HG02884 (cell line): ENCODE data around the gene ABCG1.

Experiments used
- ATAC-seq: cut with Tn5 transposase; IDR thresholded peaks from one replicate; pipeline ENCODE4 v1.9.1; 2021; ENCODE audit warnings: mild to moderate bottlenecking, moderate library complexity; ENCODE audit not compliant: unreplicated experiment

Gene ABCG1

GRCh38 chr21:42214081-42214750 is 4.7 kb upstream of the ABCG1 start:
- ATAC-seq, result no peak

DNA sequence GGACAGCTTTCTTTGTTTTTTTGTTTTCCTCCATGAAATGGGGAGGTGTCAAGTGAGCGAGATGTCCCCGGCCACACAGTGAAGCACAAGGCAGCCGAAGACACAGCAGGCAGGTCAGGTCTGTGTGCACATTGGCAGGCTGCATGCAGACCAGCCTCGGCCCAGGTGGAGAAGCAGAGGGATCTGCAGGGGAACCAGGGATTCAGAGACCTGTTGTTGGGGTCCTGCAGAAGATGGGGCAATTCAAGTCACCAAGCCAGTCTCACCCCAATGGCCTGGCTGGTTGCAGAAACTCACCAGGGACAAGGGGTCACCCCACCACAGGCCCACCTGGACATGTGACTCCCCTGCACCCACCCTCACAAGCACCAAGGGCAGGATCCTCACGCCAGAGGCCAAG is 4.0 kb upstream of the ABCG1 start:
- ATAC-seq, result no peak

- ATAC-seq, result no peak
These were observed 2.8 kb upstream of the ABCG1 start for GRCh38 chr21:42215942-42216725.

- no peak for ATAC-seq
These were observed 2.0 kb upstream of the ABCG1 start for GRCh38 chr21:42216726-42217572.

- ATAC-seq, result no peak
These were observed 732 bp downstream of the ABCG1 start for GRCh38 chr21:42219606-42220137.

- ATAC-seq, result no peak
These were observed 1.3 kb downstream of the ABCG1 start for GRCh38 chr21:42220138-42220701.

GRCh38 chr21:42221581-42222345 is 2.8 kb downstream of the ABCG1 start:
- ATAC-seq, result no peak

DNA sequence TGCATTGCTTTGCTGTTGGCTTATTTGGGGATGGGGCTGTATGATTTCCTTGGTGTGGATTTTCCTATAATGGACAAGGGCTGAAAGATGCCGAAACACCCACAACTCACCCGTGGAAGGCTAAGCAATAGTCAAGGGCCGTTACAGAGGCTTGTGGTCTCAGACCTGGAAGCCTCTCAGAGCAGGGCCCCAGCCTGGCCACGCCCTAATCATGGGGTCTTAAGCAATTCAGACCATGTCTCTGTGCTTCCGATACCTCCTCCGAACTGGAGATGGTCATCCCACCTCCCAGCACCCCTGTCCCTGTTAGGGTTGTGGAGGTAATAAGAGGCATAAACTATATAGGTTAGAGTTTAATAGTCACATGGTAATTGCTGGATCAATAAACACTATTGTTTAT is 3.4 kb downstream of the ABCG1 start:
- no peak for ATAC-seq

DNA sequence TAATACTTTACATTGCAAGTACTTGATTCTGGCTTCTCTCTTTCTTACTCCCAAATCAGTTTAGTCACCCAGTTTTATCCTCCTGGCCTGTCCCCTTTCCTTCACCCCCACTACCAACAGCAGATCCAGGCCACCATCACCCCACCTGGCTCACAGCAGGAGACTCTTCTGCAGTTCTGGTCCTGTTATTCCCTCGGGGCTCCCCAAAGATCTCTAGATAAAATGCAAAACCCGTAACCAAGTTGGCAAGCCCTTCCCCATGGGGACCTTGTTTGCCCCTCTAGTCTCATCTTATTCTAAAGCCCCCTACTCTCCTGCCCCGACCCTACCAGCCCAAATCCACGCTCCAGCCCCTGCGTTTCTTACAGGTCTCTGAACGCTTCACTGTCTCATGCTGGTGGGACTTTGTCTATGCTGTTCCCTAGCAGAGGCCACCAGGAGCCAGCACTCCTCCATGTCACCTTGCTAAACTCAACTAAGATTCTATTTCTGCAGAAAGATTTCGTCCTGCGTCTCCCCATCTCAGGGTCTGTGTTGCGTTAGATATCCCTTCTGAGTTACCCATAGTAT is 4.0 kb downstream of the ABCG1 start:
- ATAC-seq, result no peak

DNA sequence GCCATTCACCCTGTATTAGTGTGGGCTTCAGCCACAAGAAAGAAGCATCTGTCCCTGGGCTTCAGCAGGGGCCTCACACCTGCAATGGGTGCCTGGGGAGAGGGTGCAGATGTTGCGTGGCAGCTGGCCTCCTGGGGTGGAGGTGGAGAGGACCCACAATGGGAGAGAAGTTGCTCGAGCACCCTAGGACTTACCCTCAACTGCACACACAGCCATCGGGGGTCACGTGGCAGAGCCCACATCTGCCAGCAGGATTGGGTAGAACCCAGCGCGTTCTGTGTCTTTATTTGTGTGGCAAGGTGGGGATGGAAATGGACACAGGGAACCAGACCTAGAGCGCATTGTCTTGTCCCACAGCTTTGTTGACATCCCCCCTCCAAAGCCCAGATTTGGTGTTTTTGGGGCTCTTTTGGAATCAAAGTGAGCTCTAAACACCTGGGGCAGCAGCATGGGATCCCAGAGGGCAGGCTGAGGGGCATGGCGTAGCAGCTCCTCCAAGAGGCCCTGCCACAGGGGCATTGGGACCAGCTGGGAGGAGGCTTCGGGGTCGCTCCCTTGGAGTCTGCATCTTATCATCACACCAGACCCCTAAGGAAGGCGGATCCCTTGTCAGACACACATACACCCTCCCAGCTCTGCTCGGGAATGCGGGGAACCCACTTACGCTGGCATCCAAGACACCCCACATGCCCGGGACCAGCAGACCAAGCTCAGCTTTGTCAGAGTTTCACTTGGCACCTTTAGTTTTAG is 5.1 kb downstream of the ABCG1 start:
- ATAC-seq, result no peak

DNA sequence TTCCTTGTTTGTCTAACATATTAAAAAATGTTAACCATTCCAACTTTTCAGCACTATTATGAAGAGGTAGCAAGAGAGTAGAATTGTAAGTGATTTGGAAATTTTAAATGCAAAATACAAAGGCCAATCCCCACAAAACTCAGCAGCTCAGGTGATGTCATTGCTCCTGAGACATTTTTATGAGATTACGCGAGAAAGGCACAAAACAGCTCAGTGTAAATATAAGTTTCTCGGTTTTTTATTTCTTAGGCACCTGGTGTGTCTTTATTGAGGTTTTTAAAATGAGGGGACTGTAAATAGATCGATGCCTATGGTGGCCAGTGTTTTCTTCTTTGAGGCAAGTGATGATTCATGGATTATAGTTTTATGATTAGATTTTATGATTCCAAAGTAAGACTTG is 6.1 kb downstream of the ABCG1 start:
- no peak for ATAC-seq

DNA sequence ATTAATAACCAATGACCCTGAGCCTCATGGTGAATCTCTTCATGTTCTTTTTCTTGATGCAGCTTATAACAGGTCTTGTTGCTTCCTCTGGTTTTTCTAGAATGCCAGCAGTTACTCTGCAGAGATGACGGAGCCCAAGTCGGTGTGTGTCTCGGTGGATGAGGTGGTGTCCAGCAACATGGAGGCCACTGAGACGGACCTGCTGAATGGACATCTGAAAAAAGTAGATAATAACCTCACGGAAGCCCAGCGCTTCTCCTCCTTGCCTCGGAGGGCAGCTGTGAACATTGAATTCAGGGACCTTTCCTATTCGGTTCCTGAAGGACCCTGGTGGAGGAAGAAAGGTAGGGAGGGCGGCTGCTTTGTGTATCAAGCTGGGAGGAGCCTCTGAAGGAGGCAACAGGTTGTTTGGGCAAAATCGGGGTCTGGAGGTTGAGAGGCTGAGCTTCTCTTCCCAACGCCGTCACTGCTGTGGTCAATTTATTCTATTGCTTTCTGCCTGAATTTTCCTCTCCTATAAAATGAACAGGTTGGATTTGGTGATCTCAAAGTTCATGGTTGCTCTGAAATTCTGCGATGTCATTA is 6.7 kb downstream of the ABCG1 start:
- no peak for ATAC-seq

DNA sequence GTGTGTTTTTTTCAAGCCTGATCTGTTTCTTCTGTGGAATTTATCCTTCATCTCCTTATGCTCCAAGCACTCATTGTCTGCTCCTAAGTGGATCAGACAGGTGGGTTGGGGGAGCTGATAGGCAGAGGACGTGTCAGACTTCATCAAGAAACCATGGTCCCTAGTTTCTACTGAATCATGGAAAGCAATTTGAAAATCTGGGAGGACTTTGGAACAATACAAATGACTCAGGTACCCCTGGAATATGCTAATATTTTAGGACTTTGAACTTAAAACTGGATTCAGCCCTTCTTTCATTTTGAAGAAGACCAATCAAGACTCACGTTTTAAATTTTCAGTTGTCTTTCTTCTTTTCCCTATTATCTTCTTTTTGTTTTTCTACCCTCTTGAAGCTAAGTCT is 7.7 kb downstream of the ABCG1 start:
- ATAC-seq, result no peak

- peak; percentile 85 for ATAC-seq
These were observed 9.2 kb downstream of the ABCG1 start for GRCh38 chr21:42227909-42228708.

GRCh38 chr21:42228709-42229220 is 9.8 kb downstream of the ABCG1 start:
- no peak for ATAC-seq

GRCh38 chr21:42229676-42230075 is 10.7 kb downstream of the ABCG1 start:
- no peak for ATAC-seq

DNA sequence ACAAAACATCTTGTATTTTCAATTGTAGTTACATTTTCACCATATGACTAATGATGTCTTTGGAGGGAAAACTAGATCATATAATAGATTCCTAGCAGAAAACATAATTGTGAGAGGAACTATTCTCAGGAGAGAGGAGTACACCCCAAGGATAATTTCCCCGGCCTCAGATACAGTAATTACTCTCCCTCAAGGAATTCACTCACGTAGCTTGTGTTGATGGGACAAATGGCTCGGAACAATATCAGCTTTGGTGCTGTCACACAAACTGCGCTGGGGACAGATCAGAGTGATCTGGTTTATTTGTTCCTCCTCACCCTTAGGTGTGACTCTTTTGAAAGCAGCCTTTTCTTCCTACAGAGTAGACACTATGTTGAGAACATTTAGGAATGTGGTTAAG is 11.2 kb downstream of the ABCG1 start:
- no peak for ATAC-seq

- no peak for ATAC-seq
These were observed 11.7 kb downstream of the ABCG1 start for GRCh38 chr21:42230636-42231035.
